HepG2 (cell line): ENCODE results near the gene DPCD. TPM values are rescaled to one million over a fixed set of nuclear protein-coding genes. Genes with fewer than 3 reads are reported as not detected.

ENCODE experiments used
- CBX2 ChIP-seq, 2 experiments: fragments of 200-600 bp in 1 of 2; sonication (generic); formaldehyde crosslinking in 1 of 2; IDR thresholded peaks; 2 replicates each; pipeline versions ENCODE4 v1.7.0 to v1.8.1; 2018 to 2022; ENCODE audit warnings: low read depth in 2 of 2, low read length in 1 of 2, mild to moderate bottlenecking in 1 of 2, missing genetic modification reagents in 1 of 2
- DPF2 ChIP-seq: sonication (generic); formaldehyde crosslinking; IDR thresholded peaks from 2 replicates; pipeline ENCODE4 v1.4.0; 2020; ENCODE audit warnings: mild to moderate bottlenecking, low read depth, missing genetic modification reagents, borderline replicate concordance
- HNRNPK ChIP-seq: fragments of 200-400 bp; formaldehyde crosslinking; IDR thresholded peaks from 2 replicates; pipeline ENCODE4 v1.6.1; 2018; ENCODE audit warnings: low read length, low read depth, moderate library complexity, mild to moderate bottlenecking; ENCODE audit not compliant: poor library complexity, severe bottlenecking
- MAFK ChIP-seq, 2 experiments: IDR thresholded peaks in 1 of 2; conservative IDR thresholded peaks in 1 of 2; 2 replicates each; pipeline ENCODE4 v1.6.1; 2011; ENCODE audit warnings: improper control_type of control experiment in 2 of 2, low read length in 2 of 2
- NFAT5 ChIP-seq: sonication (generic); formaldehyde crosslinking; IDR thresholded peaks from 2 replicates; pipeline ENCODE4 v1.4.0; 2020; ENCODE audit warnings: missing genetic modification reagents
- STAG1 ChIP-seq: sonication (generic); formaldehyde crosslinking; IDR thresholded peaks from 2 replicates; pipeline ENCODE4 v1.4.0; 2020; ENCODE audit warnings: missing genetic modification reagents
- TCF12 ChIP-seq, 2 experiments: fragments of 450-650 bp in 1 of 2; sonication (generic) in 1 of 2; formaldehyde crosslinking in 1 of 2; IDR thresholded peaks; 2 replicates each; pipeline versions ENCODE4 v1.6.1 to v1.8.0; 2017 to 2022; ENCODE audit warnings: antibody characterized with exemption in 1 of 2, mild to moderate bottlenecking in 1 of 2, missing genetic modification reagents in 1 of 2, moderate library complexity in 1 of 2
- TP53 ChIP-seq: sonication (generic); formaldehyde crosslinking; conservative IDR thresholded peaks from 2 replicates; pipeline ENCODE4 v1.4.0; 2020; ENCODE audit warnings: missing genetic modification reagents
- ZBTB14 ChIP-seq: sonication (generic); formaldehyde crosslinking; IDR thresholded peaks from 2 replicates; pipeline ENCODE4 v1.4.0; 2020; ENCODE audit warnings: missing genetic modification reagents
- ZBTB49 ChIP-seq: sonication (generic); formaldehyde crosslinking; IDR thresholded peaks from 2 replicates; pipeline ENCODE4 v1.4.0; 2020; ENCODE audit warnings: missing genetic modification reagents, borderline replicate concordance
- ZFP41 ChIP-seq: sonication (generic); formaldehyde crosslinking; IDR thresholded peaks from 2 replicates; pipeline ENCODE4 v1.4.0; 2020; ENCODE audit warnings: mild to moderate bottlenecking, missing genetic modification reagents, borderline replicate concordance
- ZNF274 ChIP-seq: sonication (generic); formaldehyde crosslinking; IDR thresholded peaks from 2 replicates; pipeline ENCODE4 v1.5.1; 2020; ENCODE audit warnings: mild to moderate bottlenecking, missing genetic modification reagents
- polyA plus RNA-seq, 8 experiments: library from polyadenylated mRNA; depleted of rRNA in 3 of 8; stranded (reverse) in 7 of 8; unstranded in 1 of 8; fragments of >200 nt; fragmentation: Illumina TruSeq in 4 of 8; extraction: Trizol in 4 of 8; gene quantifications; 2 replicates each; pipeline versions ENCODE4 v1.2.1 to v1.2.3, GENCODE V29; 2011 to 2016; ENCODE audit warnings: low read depth in 4 of 8, missing spikeins in 1 of 8, mixed read lengths in 1 of 8; ENCODE audit not compliant: insufficient read depth in 1 of 8
- total RNA-seq, 5 experiments: library from RNA; depleted of rRNA; stranded (reverse); fragments of >200 nt; fragmentation: Illumina TruSeq; extraction: Trizol; gene quantifications; 2 replicates each; pipeline ENCODE4 v1.2.3, GENCODE V29; 2016; ENCODE audit warnings: low read depth in 1 of 5

DPCD gene
- total and polyA plus RNA-seq, 2 of the 13 experiments (the other 11 are each of a cell fraction or from before 2014, with no cell fraction given): 25.2 to 27.0 TPM

- TF ChIP-seq CBX2 (IDR thresholded peaks at IDR 0.05; ENCODE audit: low read depth, low read length) (no peak), CBX2 (CRISPR knock-in tag; IDR thresholded peaks at IDR 0.05; ENCODE audit: low read depth) (no peak), HNRNPK (no peak), TCF12 (IDR thresholded peaks at IDR 0.05) (no peak), TCF12 (CRISPR knock-in tag; IDR thresholded peaks at IDR 0.05) (no peak), ZFP41 (CRISPR knock-in tag) (no peak), DPF2 (CRISPR knock-in tag) (no peak), NFAT5 (no peak), ZBTB49 (CRISPR knock-in tag) (no peak), TP53 (CRISPR knock-in tag) (no peak), ZBTB14 (CRISPR knock-in tag) (peak; percentile 77), STAG1 (CRISPR knock-in tag) (no peak), MAFK (conservative IDR thresholded peaks at IDR 0.05 in 1 of 2, IDR thresholded peaks at IDR 0.05 in 1 of 2; ENCODE audit: low read length in 2 of 2) (no peak), ZNF274 (CRISPR knock-in tag) (no peak)
Measured at GRCh38 chr10:101566333-101567164, 21.6 kb upstream of the DPCD start (continued).
